Calu3 (cell line): ENCODE results near the gene SCG2. TPM values are rescaled to one million over a fixed set of nuclear protein-coding genes. Genes with fewer than 3 reads are reported as not detected.

Source experiments
- BruUV-seq: library from RNA; stranded (reverse); fragments of 400-500 nt; replicated peaks from 2 replicates; lab custom pipeline; 2021; lab: Mats Ljungman, UMichigan
- CTCF ChIA-PET: fragments of 300-600 bp; sonication (Branson Sonifier 250); formaldehyde crosslinking; loops from one replicate; lab custom pipeline; 2022; ENCODE audit warnings: antibody characterized with exemption; lab: Charles Lee
- DNase-seq: peaks from one replicate; pipeline ENCODE4 v3.0.0; 2022
- H3K27ac Mint-ChIP-seq: one replicate; pipeline ENCODE4 v1.8.0; 2022; ENCODE audit warnings: mixed read lengths; ENCODE audit not compliant: unreplicated experiment
- H3K27me3 Mint-ChIP-seq: one replicate; pipeline ENCODE4 v1.8.0; 2022; ENCODE audit warnings: mixed read lengths; ENCODE audit not compliant: unreplicated experiment
- H3K36me3 Mint-ChIP-seq: one replicate; pipeline ENCODE4 v1.8.0; 2022; ENCODE audit warnings: mild to moderate bottlenecking, moderate library complexity, mixed read lengths; ENCODE audit not compliant: insufficient read depth, unreplicated experiment
- H3K4me1 Mint-ChIP-seq: one replicate; pipeline ENCODE4 v1.8.0; 2022; ENCODE audit warnings: mild to moderate bottlenecking, low read depth, mixed read lengths; ENCODE audit not compliant: unreplicated experiment
- H3K4me3 Mint-ChIP-seq: one replicate; pipeline ENCODE4 v1.8.0; 2022; ENCODE audit warnings: mild to moderate bottlenecking, low read depth, moderate library complexity, mixed read lengths; ENCODE audit not compliant: unreplicated experiment
- H3K9me3 Mint-ChIP-seq: one replicate; pipeline ENCODE4 v1.8.0; 2022; ENCODE audit warnings: low read depth, mixed read lengths; ENCODE audit not compliant: unreplicated experiment
- intact Hi-C: fragments of 100-400 bp; cut with micrococcal nuclease; formaldehyde crosslinking; loops from one replicate; pipeline ENCODE4 v1.10.0; 2022; ENCODE audit not compliant: unreplicated experiment
- total RNA-seq: library from RNA; stranded (reverse); gene quantifications from 2 replicates; pipeline ENCODE4 v1.2.3, GENCODE V29; 2022
- TF ChIP-seq, protein P1 (sequence below): fragments of 200-600 bp; IDR thresholded peaks from one replicate; pipeline ENCODE4 v1.8.0; 2022; ENCODE audit warnings: antibody characterized with exemption; ENCODE audit not compliant: unreplicated experiment

SCG2 gene
- total RNA-seq, 1 experiment from 2014 or later = 0.52 TPM

- H3K4me1 Mint-ChIP-seq = peaks cover 43% of the 10 kb centered on the region
- TF ChIP-seq, protein P1, sequence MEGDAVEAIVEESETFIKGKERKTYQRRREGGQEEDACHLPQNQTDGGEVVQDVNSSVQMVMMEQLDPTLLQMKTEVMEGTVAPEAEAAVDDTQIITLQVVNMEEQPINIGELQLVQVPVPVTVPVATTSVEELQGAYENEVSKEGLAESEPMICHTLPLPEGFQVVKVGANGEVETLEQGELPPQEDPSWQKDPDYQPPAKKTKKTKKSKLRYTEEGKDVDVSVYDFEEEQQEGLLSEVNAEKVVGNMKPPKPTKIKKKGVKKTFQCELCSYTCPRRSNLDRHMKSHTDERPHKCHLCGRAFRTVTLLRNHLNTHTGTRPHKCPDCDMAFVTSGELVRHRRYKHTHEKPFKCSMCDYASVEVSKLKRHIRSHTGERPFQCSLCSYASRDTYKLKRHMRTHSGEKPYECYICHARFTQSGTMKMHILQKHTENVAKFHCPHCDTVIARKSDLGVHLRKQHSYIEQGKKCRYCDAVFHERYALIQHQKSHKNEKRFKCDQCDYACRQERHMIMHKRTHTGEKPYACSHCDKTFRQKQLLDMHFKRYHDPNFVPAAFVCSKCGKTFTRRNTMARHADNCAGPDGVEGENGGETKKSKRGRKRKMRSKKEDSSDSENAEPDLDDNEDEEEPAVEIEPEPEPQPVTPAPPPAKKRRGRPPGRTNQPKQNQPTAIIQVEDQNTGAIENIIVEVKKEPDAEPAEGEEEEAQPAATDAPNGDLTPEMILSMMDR = no peak
- peaks cover 2% of the 10 kb centered on the region for H3K9me3 Mint-ChIP-seq
- peaks cover 6% of the 10 kb centered on the region for H3K36me3 Mint-ChIP-seq
- H3K27ac Mint-ChIP-seq = peak overlapping the region; percentile 65
- intact Hi-C loops = no loop called here
- no TSS peak for BruUV-seq
- no peaks in the 10 kb centered on the region for H3K27me3 Mint-ChIP-seq
- DNase-seq = no peak
- H3K4me3 Mint-ChIP-seq = no peak overlapping the region
- CTCF ChIA-PET = interaction anchor here (0.6 kb wide), 1 partner anchor 598 kb away, joined by 3 read pairs; no protein-coding TSS in a partner anchor
Measured at GRCh38 chr2:223548194-223548593, 54.0 kb downstream of the SCG2 start.

Other genes with a start within 250 kb of the SCG2 start
- 108 and 119 TPM in 2 replicates for gene AP1S3, start 235.2 kb upstream of the SCG2 start, total RNA-seq